Loucy (cell line): Measurements from ENCODE around the gene JAZF1.

Experiments used
- H2AFZ ChIP-seq: fragments of 200-600 bp; sonication (generic); 2 replicates; pipeline ENCODE4 v1.6.0; 2016; ENCODE audit warnings: antibody characterized with exemption, mild to moderate bottlenecking, low read length, moderate library complexity
- H3F3A ChIP-seq: fragments of 200-600 bp; 2 replicates; pipeline ENCODE4 v1.6.0; 2016; ENCODE audit warnings: antibody characterized with exemption, low read depth, mild to moderate bottlenecking
- H3K27me3 ChIP-seq: fragments of 200-600 bp; sonication (generic); 2 replicates; pipeline ENCODE4 v1.6.1; 2014; ENCODE audit warnings: low read length, mild to moderate bottlenecking; ENCODE audit not compliant: insufficient read depth, poor library complexity, severe bottlenecking
- H3K36me3 ChIP-seq: fragments of 200-600 bp; sonication (generic); 2 replicates; pipeline ENCODE4 v1.6.1; 2016; ENCODE audit warnings: low read length; ENCODE audit not compliant: insufficient read depth
- H3K4me1 ChIP-seq: fragments of 200-600 bp; sonication (generic); 2 replicates; pipeline ENCODE4 v1.5.1; 2014; ENCODE audit warnings: low read length, mild to moderate bottlenecking; ENCODE audit not compliant: insufficient read depth, poor library complexity, severe bottlenecking
- H3K4me2 ChIP-seq: fragments of 200-600 bp; sonication (generic); 2 replicates; pipeline ENCODE4 v1.6.0; 2014; ENCODE audit warnings: antibody characterized with exemption, low read length, low read depth, mild to moderate bottlenecking; ENCODE audit not compliant: poor library complexity, severe bottlenecking
- H3K4me3 ChIP-seq: fragments of 200-600 bp; sonication (generic); 2 replicates; pipeline ENCODE4 v1.5.1; 2014; ENCODE audit warnings: low read length, mild to moderate bottlenecking, mixed read lengths; ENCODE audit not compliant: poor library complexity, severe bottlenecking
- H3K79me2 ChIP-seq: fragments of 200-600 bp; sonication (generic); 2 replicates; pipeline ENCODE4 v1.6.1; 2014; ENCODE audit warnings: low read length; ENCODE audit not compliant: insufficient read depth
- H3K9ac ChIP-seq: fragments of 200-600 bp; sonication (generic); 2 replicates; pipeline ENCODE4 v1.6.0; 2014; ENCODE audit warnings: mild to moderate bottlenecking, low read depth, low read length, moderate library complexity; ENCODE audit not compliant: poor library complexity, severe bottlenecking
- H3K9me2 ChIP-seq: fragments of 200-600 bp; sonication (generic); replicated peaks from 2 replicates; pipeline ENCODE4 v1.6.1; 2016; ENCODE audit warnings: low read depth, low read length, mixed read lengths
- H3K9me3 ChIP-seq: fragments of 200-600 bp; sonication (generic); 2 replicates; pipeline ENCODE4 v1.6.1; 2014; ENCODE audit warnings: mild to moderate bottlenecking, antibody characterized with exemption, low read length, low read depth; ENCODE audit not compliant: insufficient read depth
- H4K20me1 ChIP-seq: fragments of 200-600 bp; sonication (generic); 2 replicates; pipeline ENCODE4 v1.6.0; 2014; ENCODE audit warnings: antibody characterized with exemption, low read length, mild to moderate bottlenecking; ENCODE audit not compliant: insufficient read depth, poor library complexity, severe bottlenecking
- CTCF ChIP-seq: fragments of 200-600 bp; sonication (generic); conservative IDR thresholded peaks from 2 replicates; pipeline ENCODE4 v1.5.1; 2014; ENCODE audit warnings: mild to moderate bottlenecking, antibody characterized with exemption, low read length
- EZH2phosphoT487 ChIP-seq: fragments of 200-600 bp; IDR thresholded peaks from 2 replicates; pipeline ENCODE4 v1.6.1; 2018; ENCODE audit warnings: antibody characterized with exemption, mild to moderate bottlenecking, moderate library complexity, borderline replicate concordance

JAZF1 gene

GRCh38 chr7:28036696-28037095 lies 143.9 kb downstream of the JAZF1 start:
- no peak overlapping the region for H2AFZ ChIP-seq

GRCh38 chr7:28033386-28033785 lies 147.2 kb downstream of the JAZF1 start:
- H3K27me3 ChIP-seq, result no peaks in the 10 kb centered on the region
- no peak overlapping the region for H3K4me3 ChIP-seq
- H3K9me3 ChIP-seq, result no peaks in the 10 kb centered on the region
- H3F3A ChIP-seq, result no peaks in the 10 kb centered on the region
- no peak overlapping the region for H2AFZ ChIP-seq
- no peak overlapping the region for H3K9ac ChIP-seq
- H3K4me1 ChIP-seq, result peaks cover 21% of the 10 kb centered on the region
- H4K20me1 ChIP-seq, result no peaks in the 10 kb centered on the region
- H3K79me2 ChIP-seq, result no peaks in the 10 kb centered on the region
- no peaks in the 10 kb centered on the region for H3K36me3 ChIP-seq
- no peaks in the 10 kb centered on the region for H3K9me2 ChIP-seq
- TF ChIP-seq EZH2phosphoT487, result no peak
- no peak for TF ChIP-seq CTCF
- H3K4me2 ChIP-seq, result no peak overlapping the region

More at GRCh38 chr7:28036696-28037095, 143.9 kb downstream of the JAZF1 start:
- no peaks in the 10 kb centered on the region for H3K27me3 ChIP-seq
- no peaks in the 10 kb centered on the region for H3F3A ChIP-seq
- no peaks in the 10 kb centered on the region for H3K79me2 ChIP-seq
- H3K4me1 ChIP-seq, result peaks cover 16% of the 10 kb centered on the region
- H3K4me2 ChIP-seq, result peak overlapping the region; percentile 11
- TF ChIP-seq CTCF, result no peak
- H3K9me2 ChIP-seq, result no peaks in the 10 kb centered on the region
- H3K4me3 ChIP-seq, result no peak overlapping the region
- H3K36me3 ChIP-seq, result no peaks in the 10 kb centered on the region
- H4K20me1 ChIP-seq, result no peaks in the 10 kb centered on the region
- no peaks in the 10 kb centered on the region for H3K9me3 ChIP-seq
- H3K9ac ChIP-seq, result no peak overlapping the region

GRCh38 chr7:28032738-28033380 lies 147.7 kb downstream of the JAZF1 start:
- Histone ChIP-seq H3K9me2 (no peaks in the 10 kb centered on the region), H2AFZ (no peak overlapping the region)

More at GRCh38 chr7:28032738-28033380, 147.7 kb downstream of the JAZF1 start:
- Histone ChIP-seq H3K4me1 (peaks cover 20% of the 10 kb centered on the region), H4K20me1 (no peaks in the 10 kb centered on the region), H3F3A (no peaks in the 10 kb centered on the region), H3K4me3 (no peak overlapping the region), H3K9ac (no peak overlapping the region), H3K79me2 (no peaks in the 10 kb centered on the region), H3K9me3 (no peaks in the 10 kb centered on the region), H3K27me3 (no peaks in the 10 kb centered on the region), H3K4me2 (no peak overlapping the region), H3K36me3 (no peaks in the 10 kb centered on the region)
- TF ChIP-seq CTCF, result peak; percentile 48
- TF ChIP-seq EZH2phosphoT487, result no peak
